Spleen (tissue), 7 donors: ENCODE results near the gene U2AF1L4.
A peak's percentile ranks its signal among the peaks of the same experiment; 100 is the strongest.

Experiments used
- POLR2A ChIP-seq, 3 donors: fragments of 450-650 bp; IDR thresholded peaks; one replicate each; pipeline ENCODE4 v1.5.1; 2017; ENCODE audit warnings: antibody characterized with exemption in 3 of 3, mild to moderate bottlenecking in 1 of 3
- POLR2AphosphoS5 ChIP-seq, 3 donors: sonication (generic); formaldehyde crosslinking; IDR thresholded peaks; one replicate each; pipeline ENCODE4 v1.5.1; 2017; ENCODE audit warnings: antibody characterized with exemption in 3 of 3
- TF ChIP-seq, protein P1 (sequence below), 11 experiments: fragments of 200-600 bp in 7 of 11; fragments of 450-650 bp in 4 of 11; sonication (generic) in 4 of 11; IDR thresholded peaks in 8 of 11; conservative IDR thresholded peaks in 3 of 11; 1 replicate in 7 of 11; 2 replicates in 4 of 11; pipeline versions ENCODE4 v1.4.0 to v1.8.0; 2016 to 2021; ENCODE audit warnings: antibody characterized with exemption in 11 of 11, inconsistent platforms in 4 of 11, mild to moderate bottlenecking in 1 of 11
- donor health status: DM: no; HTN: no; CAD: no; lungs with moderate emphysema.
- donor health status: DM: no; HTN: no; CAD: no.
- donor health status: DM: no; HTN: no; CAD: no.

DNA sequence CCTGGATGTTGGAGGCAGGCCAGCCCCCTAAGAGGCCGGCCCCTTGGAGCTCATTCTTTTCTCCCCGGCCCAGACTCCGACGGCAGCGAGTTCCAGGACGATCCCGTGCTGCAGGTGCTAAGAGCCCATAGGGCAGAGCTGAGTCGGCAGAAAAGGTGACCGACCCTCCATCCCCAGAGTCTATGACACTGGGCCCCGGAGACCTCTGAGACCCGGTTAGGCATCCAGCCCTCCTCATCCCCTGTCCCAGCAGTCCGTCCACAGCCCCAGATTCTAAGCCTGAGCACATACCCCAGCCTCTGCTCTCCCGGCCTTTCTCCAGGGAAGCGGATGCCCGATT lies 22.8 kb upstream of the U2AF1L4 start:
- no peak for TF ChIP-seq POLR2A (IDR thresholded peaks at IDR 0.05)
- TF ChIP-seq, protein P1, sequence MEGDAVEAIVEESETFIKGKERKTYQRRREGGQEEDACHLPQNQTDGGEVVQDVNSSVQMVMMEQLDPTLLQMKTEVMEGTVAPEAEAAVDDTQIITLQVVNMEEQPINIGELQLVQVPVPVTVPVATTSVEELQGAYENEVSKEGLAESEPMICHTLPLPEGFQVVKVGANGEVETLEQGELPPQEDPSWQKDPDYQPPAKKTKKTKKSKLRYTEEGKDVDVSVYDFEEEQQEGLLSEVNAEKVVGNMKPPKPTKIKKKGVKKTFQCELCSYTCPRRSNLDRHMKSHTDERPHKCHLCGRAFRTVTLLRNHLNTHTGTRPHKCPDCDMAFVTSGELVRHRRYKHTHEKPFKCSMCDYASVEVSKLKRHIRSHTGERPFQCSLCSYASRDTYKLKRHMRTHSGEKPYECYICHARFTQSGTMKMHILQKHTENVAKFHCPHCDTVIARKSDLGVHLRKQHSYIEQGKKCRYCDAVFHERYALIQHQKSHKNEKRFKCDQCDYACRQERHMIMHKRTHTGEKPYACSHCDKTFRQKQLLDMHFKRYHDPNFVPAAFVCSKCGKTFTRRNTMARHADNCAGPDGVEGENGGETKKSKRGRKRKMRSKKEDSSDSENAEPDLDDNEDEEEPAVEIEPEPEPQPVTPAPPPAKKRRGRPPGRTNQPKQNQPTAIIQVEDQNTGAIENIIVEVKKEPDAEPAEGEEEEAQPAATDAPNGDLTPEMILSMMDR (IDR thresholded peaks at IDR 0.05 in 8 of 11, conservative IDR thresholded peaks at IDR 0.05 in 3 of 11) = no peak
- peak in 1 of 3 donors; percentile 9 for TF ChIP-seq POLR2AphosphoS5 (IDR thresholded peaks at IDR 0.05)
